ENCODE results near the gene DPP4.

DNA sequence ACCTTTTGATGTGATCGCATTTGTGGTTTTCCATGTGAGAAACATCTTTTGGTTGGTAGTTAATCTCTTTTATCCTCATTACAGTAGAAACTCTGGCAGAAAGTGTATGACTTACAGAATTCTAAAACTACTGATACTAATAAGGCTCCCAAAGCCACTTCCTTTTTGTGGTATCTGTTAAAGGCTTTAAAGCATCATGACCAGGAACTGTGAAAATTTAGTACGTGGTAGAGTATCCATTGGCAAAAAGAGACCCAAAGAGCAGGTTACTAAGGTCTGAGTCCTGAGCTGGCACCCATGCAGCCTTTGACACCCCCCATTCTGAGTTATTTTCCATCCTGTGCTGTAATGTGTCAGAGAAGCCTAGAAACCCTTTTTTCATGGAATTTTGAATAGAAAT is 94.5 kb downstream of the DPP4 start:
- TF ChIP-seq EZH2 (IDR thresholded peaks at IDR 0.05; ENCODE audit: borderline replicate concordance, insufficient read depth, low read length, poor library complexity, severe bottlenecking) (no peak), EP300 (conservative IDR thresholded peaks at IDR 0.05; ENCODE audit: poor library complexity, severe bottlenecking) (no peak), POLR2AphosphoS5 (IDR thresholded peaks at IDR 0.05) (no peak), TAF1 (IDR thresholded peaks at IDR 0.05; ENCODE audit: low read depth) (no peak), SMC3 (conservative IDR thresholded peaks at IDR 0.05; ENCODE audit: poor library complexity) (no peak)
- TF ChIP-seq, protein P1, sequence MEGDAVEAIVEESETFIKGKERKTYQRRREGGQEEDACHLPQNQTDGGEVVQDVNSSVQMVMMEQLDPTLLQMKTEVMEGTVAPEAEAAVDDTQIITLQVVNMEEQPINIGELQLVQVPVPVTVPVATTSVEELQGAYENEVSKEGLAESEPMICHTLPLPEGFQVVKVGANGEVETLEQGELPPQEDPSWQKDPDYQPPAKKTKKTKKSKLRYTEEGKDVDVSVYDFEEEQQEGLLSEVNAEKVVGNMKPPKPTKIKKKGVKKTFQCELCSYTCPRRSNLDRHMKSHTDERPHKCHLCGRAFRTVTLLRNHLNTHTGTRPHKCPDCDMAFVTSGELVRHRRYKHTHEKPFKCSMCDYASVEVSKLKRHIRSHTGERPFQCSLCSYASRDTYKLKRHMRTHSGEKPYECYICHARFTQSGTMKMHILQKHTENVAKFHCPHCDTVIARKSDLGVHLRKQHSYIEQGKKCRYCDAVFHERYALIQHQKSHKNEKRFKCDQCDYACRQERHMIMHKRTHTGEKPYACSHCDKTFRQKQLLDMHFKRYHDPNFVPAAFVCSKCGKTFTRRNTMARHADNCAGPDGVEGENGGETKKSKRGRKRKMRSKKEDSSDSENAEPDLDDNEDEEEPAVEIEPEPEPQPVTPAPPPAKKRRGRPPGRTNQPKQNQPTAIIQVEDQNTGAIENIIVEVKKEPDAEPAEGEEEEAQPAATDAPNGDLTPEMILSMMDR (IDR thresholded peaks at IDR 0.05; ENCODE audit: poor library complexity, severe bottlenecking), result no peak
- TF ChIP-seq, protein P2, sequence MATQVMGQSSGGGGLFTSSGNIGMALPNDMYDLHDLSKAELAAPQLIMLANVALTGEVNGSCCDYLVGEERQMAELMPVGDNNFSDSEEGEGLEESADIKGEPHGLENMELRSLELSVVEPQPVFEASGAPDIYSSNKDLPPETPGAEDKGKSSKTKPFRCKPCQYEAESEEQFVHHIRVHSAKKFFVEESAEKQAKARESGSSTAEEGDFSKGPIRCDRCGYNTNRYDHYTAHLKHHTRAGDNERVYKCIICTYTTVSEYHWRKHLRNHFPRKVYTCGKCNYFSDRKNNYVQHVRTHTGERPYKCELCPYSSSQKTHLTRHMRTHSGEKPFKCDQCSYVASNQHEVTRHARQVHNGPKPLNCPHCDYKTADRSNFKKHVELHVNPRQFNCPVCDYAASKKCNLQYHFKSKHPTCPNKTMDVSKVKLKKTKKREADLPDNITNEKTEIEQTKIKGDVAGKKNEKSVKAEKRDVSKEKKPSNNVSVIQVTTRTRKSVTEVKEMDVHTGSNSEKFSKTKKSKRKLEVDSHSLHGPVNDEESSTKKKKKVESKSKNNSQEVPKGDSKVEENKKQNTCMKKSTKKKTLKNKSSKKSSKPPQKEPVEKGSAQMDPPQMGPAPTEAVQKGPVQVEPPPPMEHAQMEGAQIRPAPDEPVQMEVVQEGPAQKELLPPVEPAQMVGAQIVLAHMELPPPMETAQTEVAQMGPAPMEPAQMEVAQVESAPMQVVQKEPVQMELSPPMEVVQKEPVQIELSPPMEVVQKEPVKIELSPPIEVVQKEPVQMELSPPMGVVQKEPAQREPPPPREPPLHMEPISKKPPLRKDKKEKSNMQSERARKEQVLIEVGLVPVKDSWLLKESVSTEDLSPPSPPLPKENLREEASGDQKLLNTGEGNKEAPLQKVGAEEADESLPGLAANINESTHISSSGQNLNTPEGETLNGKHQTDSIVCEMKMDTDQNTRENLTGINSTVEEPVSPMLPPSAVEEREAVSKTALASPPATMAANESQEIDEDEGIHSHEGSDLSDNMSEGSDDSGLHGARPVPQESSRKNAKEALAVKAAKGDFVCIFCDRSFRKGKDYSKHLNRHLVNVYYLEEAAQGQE (IDR thresholded peaks at IDR 0.05; ENCODE audit: borderline replicate concordance), result no peak

All from neural cell (in vitro differentiated cells).